GM10266 (cell line): ENCODE results near the gene APCDD1L.

ENCODE experiments used
- DNase-seq: peaks from one replicate; pipeline ENCODE4 v3.0.0; 2012; ENCODE audit errors: extremely low spot score
- CTCF ChIP-seq: IDR thresholded peaks from 2 replicates; pipeline ENCODE4 v1.5.1; 2012; ENCODE audit warnings: mild to moderate bottlenecking, low read depth; ENCODE audit not compliant: control insufficient read depth, insufficient read depth; ENCODE audit errors: missing control alignments

Gene APCDD1L

GRCh38 chr20:58482416-58482815 lies 32.8 kb downstream of the APCDD1L start:
- DNase-seq = no peak
- no peak for TF ChIP-seq CTCF

- peak; percentile 63 for DNase-seq
- no peak for TF ChIP-seq CTCF
Measured at GRCh38 chr20:58481481-58482021, 33.6 kb downstream of the APCDD1L start.

GRCh38 chr20:58480551-58481336 lies 34.5 kb downstream of the APCDD1L start:
- no peak for DNase-seq
- no peak for TF ChIP-seq CTCF

- DNase-seq = no peak
- TF ChIP-seq CTCF = no peak
Measured at GRCh38 chr20:58479726-58480440, 35.3 kb downstream of the APCDD1L start.

- no peak for TF ChIP-seq CTCF
- no peak for DNase-seq
Measured at GRCh38 chr20:58478141-58478805, 36.9 kb downstream of the APCDD1L start.

GRCh38 chr20:58475466-58475865 lies 39.7 kb downstream of the APCDD1L start:
- no peak for TF ChIP-seq CTCF
- DNase-seq = no peak
